ENCODE data around the gene HDAC4.
A peak's percentile ranks its signal among the peaks of the same experiment; 100 is the strongest.

The HDAC4 gene

GRCh38 chr2:239337877-239338484 lies 62.8 kb downstream of the HDAC4 start:
- no peak for DNase-seq (ENCODE audit: low read depth)
- H3K4me3 ChIP-seq (ENCODE audit: control insufficient read depth, low read depth, low read length), result no peak overlapping the region
- TF ChIP-seq CTCF (conservative IDR thresholded peaks at IDR 0.05; ENCODE audit: control insufficient read depth, insufficient read depth, low read depth, low read length), result no peak

- no peak for DNase-seq (ENCODE audit: low read depth)
- TF ChIP-seq CTCF (conservative IDR thresholded peaks at IDR 0.05; ENCODE audit: control insufficient read depth, insufficient read depth, low read depth, low read length), result no peak
- H3K4me3 ChIP-seq (ENCODE audit: control insufficient read depth, low read depth, low read length), result no peak overlapping the region
Observed at GRCh38 chr2:239337122-239337876, 63.5 kb downstream of the HDAC4 start.

- no peak for DNase-seq (ENCODE audit: low read depth)
- no peak for TF ChIP-seq CTCF (conservative IDR thresholded peaks at IDR 0.05; ENCODE audit: control insufficient read depth, insufficient read depth, low read depth, low read length)
- H3K4me3 ChIP-seq (ENCODE audit: control insufficient read depth, low read depth, low read length), result no peak overlapping the region
Observed at GRCh38 chr2:239331560-239331959, 69.3 kb downstream of the HDAC4 start.

- no peak for DNase-seq (ENCODE audit: low read depth)
- no peak for TF ChIP-seq CTCF (conservative IDR thresholded peaks at IDR 0.05; ENCODE audit: control insufficient read depth, insufficient read depth, low read depth, low read length)
- H3K4me3 ChIP-seq (ENCODE audit: control insufficient read depth, low read depth, low read length), result no peak overlapping the region
Observed at GRCh38 chr2:239330836-239331235, 70.0 kb downstream of the HDAC4 start.

- H3K4me3 ChIP-seq (ENCODE audit: control insufficient read depth, low read depth, low read length), result no peak overlapping the region
- DNase-seq (ENCODE audit: low read depth), result no peak
- TF ChIP-seq CTCF (conservative IDR thresholded peaks at IDR 0.05; ENCODE audit: control insufficient read depth, insufficient read depth, low read depth, low read length), result no peak
Observed at GRCh38 chr2:239329972-239330572, 70.7 kb downstream of the HDAC4 start.

GRCh38 chr2:239329284-239329971 lies 71.4 kb downstream of the HDAC4 start:
- H3K4me3 ChIP-seq (ENCODE audit: control insufficient read depth, low read depth, low read length), result no peak overlapping the region
- DNase-seq (ENCODE audit: low read depth), result peak; percentile 24
- TF ChIP-seq CTCF (conservative IDR thresholded peaks at IDR 0.05; ENCODE audit: control insufficient read depth, insufficient read depth, low read depth, low read length), result no peak

Data from fibroblast of mammary gland (primary cell).